Kidney (tissue), 14 donors: Measurements from ENCODE around the gene OXSR1. TPM values are rescaled to one million over a fixed set of nuclear protein-coding genes. Genes with fewer than 3 reads are reported as not detected.

ENCODE experiments used
- DNase-seq, 5 donors: peaks; one replicate each; pipeline ENCODE4 v3.0.0-alpha.2; 2013 to 2020
- FAIRE-seq: peaks from 2 replicates; lab custom pipeline; 2012; peaks lifted over from hg19 to GRCh38; lab: Jason Lieb, UNC
- H3K27ac ChIP-seq, 2 donors: one replicate each; pipeline ENCODE4 v1.7.0; 2013; ENCODE audit warnings: low read depth in 2 of 2, low read length in 2 of 2, inconsistent platforms in 1 of 2
- H3K27me3 ChIP-seq: one replicate; pipeline ENCODE4 v1.7.1; 2013; ENCODE audit warnings: low read length, inconsistent platforms; ENCODE audit not compliant: control insufficient read depth, insufficient read depth
- H3K36me3 ChIP-seq, 3 donors: one replicate each; pipeline versions ENCODE4 v1.7.0 to v1.7.1; 2013; ENCODE audit warnings: low read length in 3 of 3, control low read depth in 1 of 3, inconsistent platforms in 1 of 3; ENCODE audit not compliant: insufficient read depth in 3 of 3, control insufficient read depth in 2 of 3
- H3K4me1 ChIP-seq, 3 donors: one replicate each; pipeline versions ENCODE4 v1.7.0 to v1.7.1; 2013; ENCODE audit warnings: low read length in 3 of 3, inconsistent platforms in 1 of 3, low read depth in 1 of 3; ENCODE audit not compliant: control insufficient read depth in 2 of 3, insufficient read depth in 2 of 3
- H3K4me3 ChIP-seq, 3 donors: one replicate each; pipeline versions ENCODE4 v1.7.0 to v1.8.1; 2013; ENCODE audit warnings: low read length in 3 of 3, control low read depth in 1 of 3, inconsistent platforms in 1 of 3
- H3K9ac ChIP-seq, 3 donors: one replicate each; pipeline versions ENCODE4 v1.7.0 to v1.7.1; 2013; ENCODE audit warnings: low read length in 3 of 3, control low read depth in 1 of 3, inconsistent platforms in 1 of 3
- H3K9me3 ChIP-seq, 3 donors: one replicate each; pipeline versions ENCODE4 v1.7.0 to v1.7.1; 2013; ENCODE audit warnings: low read length in 3 of 3, control low read depth in 1 of 3, inconsistent platforms in 1 of 3; ENCODE audit not compliant: control insufficient read depth in 2 of 3, insufficient read depth in 1 of 3
- CTCF ChIP-seq: IDR thresholded peaks from 3 replicates; pipeline ENCODE4 v1.5.1; 2012; ENCODE audit warnings: mild to moderate bottlenecking, moderate library complexity, borderline replicate concordance; ENCODE audit not compliant: insufficient read depth; ENCODE audit errors: extremely low read depth
- intact Hi-C: fragments of 100-400 bp; cut with DNase I; formaldehyde crosslinking; loops from one replicate; pipeline ENCODE4 v1.11.1; 2022
- polyA plus RNA-seq: library from polyadenylated mRNA; stranded (reverse); fragments of 350-450 nt; fragmentation: Illumina TruSeq; extraction: RNeasy Lipid Tissue Mini Kit (QIAGEN cat#74804); gene quantifications from one replicate; pipeline ENCODE4 v1.2.3, GENCODE V29; 2014; ENCODE audit warnings: low read depth, low replicate concordance; ENCODE audit not compliant: insufficient read depth
- total RNA-seq: library from RNA; stranded (reverse); fragmentation: NEBNext Ultra II Directional; extraction: Animal tissue kit (Norgen Biotek cat#: 25700); gene quantifications from one replicate; pipeline ENCODE4 v1.2.1, GENCODE V29; 2021
- donor health status: control.
- donor health status: control.
- donor health status: control.
- donor health status: control.
- donor health status: control.
- donor health status: DM: yes; HTN: yes; CAD: no.
- donor health status: Normal renal cell carcinoma (clear cell type).

OXSR1 gene
- total and polyA plus RNA-seq, 2 donors from 2014 or later = 16.7 to 40.0 TPM

DNA sequence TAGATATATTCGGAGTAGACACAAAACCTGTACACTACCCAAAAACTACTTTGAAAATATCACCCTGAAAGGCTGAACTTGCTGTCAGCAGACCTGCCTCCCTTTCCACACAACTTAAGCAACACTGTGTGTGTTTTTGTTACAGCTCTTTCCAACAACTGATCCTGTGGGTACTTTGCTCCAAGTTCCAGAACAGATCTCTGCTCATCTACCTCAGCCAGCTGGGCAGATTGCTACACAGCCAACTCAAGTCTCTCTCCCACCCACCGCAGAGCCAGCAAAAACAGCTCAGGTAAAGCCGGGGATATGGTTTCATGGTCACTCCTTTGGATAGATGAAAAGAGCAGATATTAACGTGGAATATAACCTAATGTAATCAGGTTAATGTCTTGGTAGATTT lies 80.6 kb downstream of the OXSR1 start:
- no peak for TF ChIP-seq CTCF

DNA sequence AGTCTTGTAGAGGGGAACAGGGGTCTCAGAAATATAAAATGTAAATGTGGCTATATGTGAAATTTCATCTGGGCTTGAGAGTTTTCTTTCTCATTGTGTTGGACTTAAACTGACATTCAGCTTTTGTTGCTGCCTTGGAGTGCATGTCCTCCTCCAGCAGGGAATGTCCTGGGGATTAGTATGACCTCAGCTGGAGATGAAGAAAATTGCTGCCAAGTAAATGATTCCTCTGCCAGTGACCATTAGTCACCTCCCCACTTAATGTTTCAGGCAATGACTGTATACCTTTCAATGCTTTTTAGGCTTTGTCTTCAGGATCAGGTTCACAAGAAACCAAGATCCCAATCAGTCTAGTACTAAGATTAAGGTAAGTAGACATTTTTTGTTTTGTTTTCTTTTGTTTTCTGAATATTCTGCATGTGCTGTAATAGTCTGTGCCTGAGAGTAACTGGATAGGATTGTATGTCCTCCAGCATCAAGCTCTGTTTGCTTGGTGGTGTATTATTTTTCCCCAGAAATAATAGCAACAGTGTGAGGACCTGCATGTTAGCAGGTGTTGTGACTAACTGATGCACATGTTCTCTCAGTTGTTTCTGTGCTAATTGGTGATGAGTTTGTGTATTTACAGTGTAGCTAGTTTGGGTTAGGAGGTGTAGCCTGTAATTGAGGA lies 82.2 kb downstream of the OXSR1 start:
- TF ChIP-seq CTCF = peak; percentile 45
- H3K4me1 ChIP-seq = peaks cover 0 to 10% (median 0%) of the 10 kb centered on the region in 3 donors
- no peak overlapping the region for H3K9ac ChIP-seq
- no peaks in the 10 kb centered on the region for H3K9me3 ChIP-seq
- H3K4me3 ChIP-seq = no peak overlapping the region
- DNase-seq = peak in 1 of 5 donors; percentile 31
- H3K27me3 ChIP-seq = no peaks in the 10 kb centered on the region
- H3K36me3 ChIP-seq = peaks cover 3 to 19% (median 14%) of the 10 kb centered on the region in 3 donors
- peak; percentile 70 for FAIRE-seq
- no peak overlapping the region for H3K27ac ChIP-seq
- intact Hi-C loops = no loop called here

More for the DNA sequence above, 80.6 kb downstream of the OXSR1 start:
- no peaks in the 10 kb centered on the region for H3K27me3 ChIP-seq
- FAIRE-seq (no peak), DNase-seq (no peak)
- peaks cover 3 to 13% (median 8%) of the 10 kb centered on the region in 3 donors for H3K36me3 ChIP-seq
- H3K27ac ChIP-seq = no peak overlapping the region
- no peaks in the 10 kb centered on the region for H3K9me3 ChIP-seq
- peaks cover 0 to 10% (median 0%) of the 10 kb centered on the region in 3 donors for H3K4me1 ChIP-seq
- H3K9ac ChIP-seq = no peak overlapping the region
- no peak overlapping the region for H3K4me3 ChIP-seq
- intact Hi-C loops = no loop called here

DNA sequence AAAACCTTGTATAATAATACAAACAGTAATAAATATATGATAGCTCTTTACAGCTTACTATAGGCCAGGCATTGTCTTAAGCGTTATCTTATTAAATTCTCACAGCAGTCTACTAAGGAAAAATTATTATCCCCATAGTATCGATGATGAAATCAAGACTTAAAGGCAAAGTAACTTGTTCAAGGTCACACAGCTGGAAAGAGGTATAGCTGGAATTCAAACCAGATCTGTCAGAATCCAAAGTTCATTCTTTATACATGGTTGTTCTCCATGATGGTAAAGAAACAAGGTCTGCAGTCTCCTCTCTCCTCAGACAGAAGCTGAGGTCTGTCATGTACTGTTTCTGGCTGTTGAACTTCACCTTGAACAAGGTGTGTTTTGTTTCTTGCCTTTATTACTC lies 84.9 kb downstream of the OXSR1 start:
- H3K9ac ChIP-seq = no peak overlapping the region
- H3K9me3 ChIP-seq = no peaks in the 10 kb centered on the region
- no peak for TF ChIP-seq CTCF
- no peak overlapping the region for H3K4me3 ChIP-seq
- DNase-seq (no peak), FAIRE-seq (no peak)
- no peaks in the 10 kb centered on the region for H3K27me3 ChIP-seq
- peaks cover 0 to 10% (median 0%) of the 10 kb centered on the region in 3 donors for H3K4me1 ChIP-seq
- peaks cover 3 to 36% (median 20%) of the 10 kb centered on the region in 3 donors for H3K36me3 ChIP-seq
- H3K27ac ChIP-seq = no peak overlapping the region
- intact Hi-C loops = no loop called here
